ENCODE measurements around the gene CLMN. TPM values are rescaled to one million over a fixed set of nuclear protein-coding genes. Genes with fewer than 3 reads are reported as not detected.

Gene CLMN
- total and polyA plus RNA-seq, 2 of the 8 experiments (the other 6 are each of a cell fraction or from before 2014, with no cell fraction given) = 1.6 to 8.2 TPM

GRCh38 chr14:95292660-95293425, 26.9 kb downstream of the CLMN start:
- DNase-seq (ENCODE audit: low read depth in 1 of 2, low spot score in 2 of 2) (no peak), FAIRE-seq (no peak)
- WGBS, 2 experiments (ENCODE audit: extremely low coverage in 1 of 2, insufficient coverage in 1 of 2, insufficient read length in 1 of 2, insufficient replicate concordance in 2 of 2, low coverage in 1 of 2, low lambda C conversion rate in 2 of 2, missing lambda C conversion rate in 1 of 2) = 88% methylated on average over 8 of the region's 8 CpGs; no CpG with 5 or more reads in 1 of the 2 experiments
- H4K5ac ChIP-seq (ENCODE audit: insufficient read length, low read depth, low read length) = no peak overlapping the region
- H3K23me2 ChIP-seq (ENCODE audit: low read depth, low read length) = no peaks in the 10 kb centered on the region
- no peaks in the 10 kb centered on the region for H3K27me3 ChIP-seq (replicated peaks in 1 of 4; ENCODE audit: control insufficient read depth in 3 of 4, extremely low read depth in 1 of 4, insufficient read depth in 3 of 4, low read length in 3 of 4)
- no peak overlapping the region for H3K4me3 ChIP-seq (ENCODE audit: extremely low read depth in 1 of 4, insufficient read depth in 2 of 4, low read depth in 3 of 4, low read length in 4 of 4)
- H4K91ac ChIP-seq (replicated peaks; ENCODE audit: insufficient read length, low read length) = no peak overlapping the region
- H3K14ac ChIP-seq (ENCODE audit: insufficient read length) = no peak overlapping the region
- H3K79me2 ChIP-seq (ENCODE audit: control insufficient read depth in 1 of 2, insufficient read depth in 2 of 2, low read length in 2 of 2) = no peaks in the 10 kb centered on the region
- H2BK15ac ChIP-seq (ENCODE audit: low read length) = no peak overlapping the region
- H3K4me1 ChIP-seq (replicated peaks in 1 of 4; ENCODE audit: control insufficient read depth in 3 of 4, insufficient read depth in 4 of 4, low read length in 3 of 4) = peaks cover 1 to 18% (median 7%) of the 10 kb centered on the region in 4 experiments; a peak in 5 of 7 replicates
- H4K8ac ChIP-seq (ENCODE audit: extremely low read depth, insufficient read depth, low read length) = no peak overlapping the region
- no peak overlapping the region for H2BK120ac ChIP-seq (replicated peaks; ENCODE audit: low read depth, low read length)
- H3K56ac ChIP-seq (replicated peaks; ENCODE audit: insufficient read length, low read depth, low read length) = no peak overlapping the region
- no peaks in the 10 kb centered on the region for H4K20me1 ChIP-seq (replicated peaks in 1 of 2; ENCODE audit: control insufficient read depth in 1 of 2, insufficient read depth in 2 of 2, low read length in 2 of 2)
- POLR2A ChIA-PET (ENCODE audit: partially characterized antibody) = no interaction called here
- no peak overlapping the region for H2AK5ac ChIP-seq (ENCODE audit: low read depth, low read length)
- H3K4me2 ChIP-seq (ENCODE audit: insufficient read depth in 1 of 2, low read depth in 2 of 2, low read length in 2 of 2) = no peak overlapping the region; a peak in 1 of 4 replicates
- no peak overlapping the region for H3K9ac ChIP-seq (replicated peaks in 1 of 4; ENCODE audit: extremely low read depth in 1 of 4, low read depth in 3 of 4, low read length in 3 of 4)
- no peak overlapping the region for H3K4ac ChIP-seq (replicated peaks; ENCODE audit: insufficient read length, low read depth, low read length)
- CTCF ChIA-PET (ENCODE audit: partially characterized antibody) = interaction anchor here (0.9 to 2.3 kb wide), 11 partner anchors 9 to 698 kb away, joined by 3 to 6 read pairs (median 3); no protein-coding TSS in a partner anchor
- H3K79me1 ChIP-seq (ENCODE audit: low read depth, low read length) = no peaks in the 10 kb centered on the region; the same call in 1 of the 2 replicates
- H2BK5ac ChIP-seq (ENCODE audit: low read depth, low read length) = no peak overlapping the region
- H3K27ac ChIP-seq (ENCODE audit: low read depth, low read length) = no peak overlapping the region
- H3K9me3 ChIP-seq (ENCODE audit: insufficient read depth in 2 of 2, low read depth in 1 of 2, low read length in 1 of 2) = peaks cover 0 to 6% of the 10 kb centered on the region in 2 experiments; a peak in 1 of 4 replicates
- no peaks in the 10 kb centered on the region for H3K36me3 ChIP-seq (ENCODE audit: control insufficient read depth in 2 of 4, insufficient read depth in 4 of 4, low read length in 3 of 4)
- no peak overlapping the region for H2BK20ac ChIP-seq (ENCODE audit: low read length)
- no peak overlapping the region for H3K18ac ChIP-seq (ENCODE audit: extremely low read depth, low read length)
- no peak overlapping the region for H2AFZ ChIP-seq (ENCODE audit: low read length)
- no peak overlapping the region for H2BK12ac ChIP-seq (ENCODE audit: low read depth, low read length)
- TF ChIP-seq CBX5 (IDR thresholded peaks at IDR 0.05; ENCODE audit: low read depth, low read length) (no peak), POLR2AphosphoS5 (IDR thresholded peaks at IDR 0.05; ENCODE audit: low read depth, low read length) (no peak), USF2 (IDR thresholded peaks at IDR 0.05; ENCODE audit: low read length) (no peak), TCF12 (IDR thresholded peaks at IDR 0.05; ENCODE audit: low read depth, low read length) (no peak)
- H3K23ac ChIP-seq (ENCODE audit: insufficient read length) = no peak overlapping the region

Measured in H1 (cell line).